ENCODE results near the gene WDR5. TPM values are rescaled to one million over a fixed set of nuclear protein-coding genes. Genes with fewer than 3 reads are reported as not detected.

WDR5 gene
- total and polyA plus RNA-seq, 9 of the 15 experiments (the other 6 are each of a cell fraction or from before 2014, with no cell fraction given) = 3.0 to 56.8 (median 38.6) TPM

DNA sequence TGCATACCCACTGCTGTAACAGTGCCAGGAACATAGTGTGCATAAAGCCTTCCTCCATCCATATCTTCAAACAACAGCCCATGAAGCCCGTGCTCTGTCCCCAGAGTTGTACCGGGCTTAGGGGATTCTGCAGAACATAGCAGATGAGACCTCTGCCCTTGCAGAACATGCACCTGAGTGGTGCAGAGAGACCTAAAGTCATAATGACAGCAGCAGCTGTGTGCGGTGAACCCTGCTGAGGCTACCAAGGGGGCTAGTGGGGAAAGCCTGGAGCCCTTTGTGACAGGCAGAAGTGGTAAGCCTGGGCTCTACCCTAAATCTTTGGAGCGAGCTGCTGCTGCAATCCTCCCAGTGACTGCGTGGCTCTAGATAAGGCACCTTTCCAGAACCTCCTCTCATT, 35.8 kb upstream of the WDR5 start (continued):
- TF ChIP-seq, protein P1, sequence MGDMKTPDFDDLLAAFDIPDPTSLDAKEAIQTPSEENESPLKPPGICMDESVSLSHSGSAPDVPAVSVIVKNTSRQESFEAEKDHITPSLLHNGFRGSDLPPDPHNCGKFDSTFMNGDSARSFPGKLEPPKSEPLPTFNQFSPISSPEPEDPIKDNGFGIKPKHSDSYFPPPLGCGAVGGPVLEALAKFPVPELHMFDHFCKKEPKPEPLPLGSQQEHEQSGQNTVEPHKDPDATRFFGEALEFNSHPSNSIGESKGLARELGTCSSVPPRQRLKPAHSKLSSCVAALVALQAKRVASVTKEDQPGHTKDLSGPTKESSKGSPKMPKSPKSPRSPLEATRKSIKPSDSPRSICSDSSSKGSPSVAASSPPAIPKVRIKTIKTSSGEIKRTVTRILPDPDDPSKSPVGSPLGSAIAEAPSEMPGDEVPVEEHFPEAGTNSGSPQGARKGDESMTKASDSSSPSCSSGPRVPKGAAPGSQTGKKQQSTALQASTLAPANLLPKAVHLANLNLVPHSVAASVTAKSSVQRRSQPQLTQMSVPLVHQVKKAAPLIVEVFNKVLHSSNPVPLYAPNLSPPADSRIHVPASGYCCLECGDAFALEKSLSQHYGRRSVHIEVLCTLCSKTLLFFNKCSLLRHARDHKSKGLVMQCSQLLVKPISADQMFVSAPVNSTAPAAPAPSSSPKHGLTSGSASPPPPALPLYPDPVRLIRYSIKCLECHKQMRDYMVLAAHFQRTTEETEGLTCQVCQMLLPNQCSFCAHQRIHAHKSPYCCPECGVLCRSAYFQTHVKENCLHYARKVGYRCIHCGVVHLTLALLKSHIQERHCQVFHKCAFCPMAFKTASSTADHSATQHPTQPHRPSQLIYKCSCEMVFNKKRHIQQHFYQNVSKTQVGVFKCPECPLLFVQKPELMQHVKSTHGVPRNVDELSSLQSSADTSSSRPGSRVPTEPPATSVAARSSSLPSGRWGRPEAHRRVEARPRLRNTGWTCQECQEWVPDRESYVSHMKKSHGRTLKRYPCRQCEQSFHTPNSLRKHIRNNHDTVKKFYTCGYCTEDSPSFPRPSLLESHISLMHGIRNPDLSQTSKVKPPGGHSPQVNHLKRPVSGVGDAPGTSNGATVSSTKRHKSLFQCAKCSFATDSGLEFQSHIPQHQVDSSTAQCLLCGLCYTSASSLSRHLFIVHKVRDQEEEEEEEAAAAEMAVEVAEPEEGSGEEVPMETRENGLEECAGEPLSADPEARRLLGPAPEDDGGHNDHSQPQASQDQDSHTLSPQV (IDR thresholded peaks at IDR 0.05) = no peak
- TF ChIP-seq MCM7 (IDR thresholded peaks at IDR 0.05) (no peak), SMAD1 (IDR thresholded peaks at IDR 0.05; ENCODE audit: low read depth, low read length, partially characterized antibody) (no peak), ZNF184 (CRISPR knock-in tag; IDR thresholded peaks at IDR 0.05) (no peak), BDP1 (IDR thresholded peaks at IDR 0.05; ENCODE audit: insufficient read depth, insufficient read length) (no peak), ZNF212 (CRISPR knock-in tag; IDR thresholded peaks at IDR 0.05) (no peak), DIDO1 (tag; IDR thresholded peaks at IDR 0.05; ENCODE audit: low read depth) (no peak)
- TF ChIP-seq, protein P2, sequence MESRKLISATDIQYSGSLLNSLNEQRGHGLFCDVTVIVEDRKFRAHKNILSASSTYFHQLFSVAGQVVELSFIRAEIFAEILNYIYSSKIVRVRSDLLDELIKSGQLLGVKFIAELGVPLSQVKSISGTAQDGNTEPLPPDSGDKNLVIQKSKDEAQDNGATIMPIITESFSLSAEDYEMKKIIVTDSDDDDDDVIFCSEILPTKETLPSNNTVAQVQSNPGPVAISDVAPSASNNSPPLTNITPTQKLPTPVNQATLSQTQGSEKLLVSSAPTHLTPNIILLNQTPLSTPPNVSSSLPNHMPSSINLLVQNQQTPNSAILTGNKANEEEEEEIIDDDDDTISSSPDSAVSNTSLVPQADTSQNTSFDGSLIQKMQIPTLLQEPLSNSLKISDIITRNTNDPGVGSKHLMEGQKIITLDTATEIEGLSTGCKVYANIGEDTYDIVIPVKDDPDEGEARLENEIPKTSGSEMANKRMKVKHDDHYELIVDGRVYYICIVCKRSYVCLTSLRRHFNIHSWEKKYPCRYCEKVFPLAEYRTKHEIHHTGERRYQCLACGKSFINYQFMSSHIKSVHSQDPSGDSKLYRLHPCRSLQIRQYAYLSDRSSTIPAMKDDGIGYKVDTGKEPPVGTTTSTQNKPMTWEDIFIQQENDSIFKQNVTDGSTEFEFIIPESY (CRISPR knock-in tag; IDR thresholded peaks at IDR 0.05) = no peak

Data from K562 (cell line).